Uterus (tissue), 2 donors: ENCODE measurements around the gene FOXI1.

Source experiments
- POLR2A ChIP-seq, 2 donors: fragments of 450-650 bp; IDR thresholded peaks; one replicate each; pipeline ENCODE4 v1.6.1; 2016; ENCODE audit warnings: antibody characterized with exemption in 2 of 2, mild to moderate bottlenecking in 1 of 2, moderate library complexity in 1 of 2
- TF ChIP-seq, protein P1 (sequence below), 4 experiments: fragments of 200-600 bp in 2 of 4; fragments of 450-650 bp in 2 of 4; sonication (generic) in 2 of 4; IDR thresholded peaks; one replicate each; pipeline ENCODE4 v1.5.1; 2016 to 2019; ENCODE audit warnings: antibody characterized with exemption in 4 of 4, mild to moderate bottlenecking in 2 of 4, moderate library complexity in 1 of 4

DNA sequence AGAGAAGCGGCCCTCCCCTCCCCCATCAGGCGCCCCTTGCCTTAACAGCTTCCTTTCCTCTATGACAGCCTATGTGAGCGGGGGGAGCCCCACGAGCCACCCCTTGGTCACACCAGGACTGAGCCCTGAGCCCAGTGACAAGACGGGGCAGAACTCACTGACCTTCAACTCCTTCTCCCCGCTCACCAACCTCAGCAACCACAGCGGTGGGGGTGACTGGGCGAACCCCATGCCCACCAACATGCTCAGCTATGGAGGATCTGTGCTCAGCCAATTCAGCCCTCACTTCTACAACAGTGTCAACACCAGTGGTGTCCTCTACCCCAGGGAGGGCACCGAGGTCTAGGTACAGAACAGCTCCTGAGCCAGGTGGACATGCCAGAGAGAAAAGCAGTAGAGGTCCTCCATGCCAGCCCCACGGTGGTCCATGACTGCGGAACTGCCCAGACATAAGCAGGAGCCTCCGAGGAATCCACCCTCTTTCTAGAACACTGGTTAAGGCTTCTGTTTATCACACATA lies 2.6 kb downstream of the FOXI1 start:
- TF ChIP-seq, protein P1, sequence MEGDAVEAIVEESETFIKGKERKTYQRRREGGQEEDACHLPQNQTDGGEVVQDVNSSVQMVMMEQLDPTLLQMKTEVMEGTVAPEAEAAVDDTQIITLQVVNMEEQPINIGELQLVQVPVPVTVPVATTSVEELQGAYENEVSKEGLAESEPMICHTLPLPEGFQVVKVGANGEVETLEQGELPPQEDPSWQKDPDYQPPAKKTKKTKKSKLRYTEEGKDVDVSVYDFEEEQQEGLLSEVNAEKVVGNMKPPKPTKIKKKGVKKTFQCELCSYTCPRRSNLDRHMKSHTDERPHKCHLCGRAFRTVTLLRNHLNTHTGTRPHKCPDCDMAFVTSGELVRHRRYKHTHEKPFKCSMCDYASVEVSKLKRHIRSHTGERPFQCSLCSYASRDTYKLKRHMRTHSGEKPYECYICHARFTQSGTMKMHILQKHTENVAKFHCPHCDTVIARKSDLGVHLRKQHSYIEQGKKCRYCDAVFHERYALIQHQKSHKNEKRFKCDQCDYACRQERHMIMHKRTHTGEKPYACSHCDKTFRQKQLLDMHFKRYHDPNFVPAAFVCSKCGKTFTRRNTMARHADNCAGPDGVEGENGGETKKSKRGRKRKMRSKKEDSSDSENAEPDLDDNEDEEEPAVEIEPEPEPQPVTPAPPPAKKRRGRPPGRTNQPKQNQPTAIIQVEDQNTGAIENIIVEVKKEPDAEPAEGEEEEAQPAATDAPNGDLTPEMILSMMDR (IDR thresholded peaks at IDR 0.05) = no peak
- no peak for TF ChIP-seq POLR2A (IDR thresholded peaks at IDR 0.05)
